ENCODE results near the gene PDXDC1. TPM values are rescaled to one million over a fixed set of nuclear protein-coding genes. Genes with fewer than 3 reads are reported as not detected.

PDXDC1 gene
- total RNA-seq, 1 donor from 2014 or later: 123 TPM

- Histone ChIP-seq H3K4me3 (ENCODE audit: insufficient read depth, low read depth, low read length) (no peak overlapping the region), H3K79me2 (ENCODE audit: insufficient read depth, low read length) (no peaks in the 10 kb centered on the region), H3K4me2 (ENCODE audit: low read length) (no peak overlapping the region), H2AFZ (ENCODE audit: low read depth, low read length) (no peak overlapping the region), H4K20me1 (ENCODE audit: insufficient read depth, low read length) (peaks cover 34% of the 10 kb centered on the region), H3K9ac (ENCODE audit: low read length) (no peak overlapping the region), H3K27me3 (ENCODE audit: insufficient read depth, low read length) (no peaks in the 10 kb centered on the region), H3K9me3 (ENCODE audit: insufficient read depth, low read depth, low read length) (no peaks in the 10 kb centered on the region), H3K27ac (ENCODE audit: low read depth, low read length) (no peak overlapping the region), H3K36me3 (ENCODE audit: insufficient read depth, low read length) (peaks cover 61% of the 10 kb centered on the region), H3K4me1 (ENCODE audit: insufficient read depth, low read length) (no peaks in the 10 kb centered on the region)
- no peaks in the 10 kb centered on the region for H3K27me3 Mint-ChIP-seq (ENCODE audit: low read depth, unreplicated experiment)
- H3K9me3 Mint-ChIP-seq (ENCODE audit: unreplicated experiment): no peaks in the 10 kb centered on the region
- H3K36me3 Mint-ChIP-seq (ENCODE audit: low read depth, unreplicated experiment): peaks cover 33% of the 10 kb centered on the region
- H3K4me1 Mint-ChIP-seq (ENCODE audit: low read depth, unreplicated experiment): peaks cover 3% of the 10 kb centered on the region
- no peak for FAIRE-seq
- no peak overlapping the region for H3K27ac Mint-ChIP-seq (ENCODE audit: unreplicated experiment)
- DNase-seq (ENCODE audit: low read depth): no peak
- TF ChIP-seq EZH2 (IDR thresholded peaks at IDR 0.05; ENCODE audit: insufficient read depth, low read length): no peak
- TF ChIP-seq, protein P1, sequence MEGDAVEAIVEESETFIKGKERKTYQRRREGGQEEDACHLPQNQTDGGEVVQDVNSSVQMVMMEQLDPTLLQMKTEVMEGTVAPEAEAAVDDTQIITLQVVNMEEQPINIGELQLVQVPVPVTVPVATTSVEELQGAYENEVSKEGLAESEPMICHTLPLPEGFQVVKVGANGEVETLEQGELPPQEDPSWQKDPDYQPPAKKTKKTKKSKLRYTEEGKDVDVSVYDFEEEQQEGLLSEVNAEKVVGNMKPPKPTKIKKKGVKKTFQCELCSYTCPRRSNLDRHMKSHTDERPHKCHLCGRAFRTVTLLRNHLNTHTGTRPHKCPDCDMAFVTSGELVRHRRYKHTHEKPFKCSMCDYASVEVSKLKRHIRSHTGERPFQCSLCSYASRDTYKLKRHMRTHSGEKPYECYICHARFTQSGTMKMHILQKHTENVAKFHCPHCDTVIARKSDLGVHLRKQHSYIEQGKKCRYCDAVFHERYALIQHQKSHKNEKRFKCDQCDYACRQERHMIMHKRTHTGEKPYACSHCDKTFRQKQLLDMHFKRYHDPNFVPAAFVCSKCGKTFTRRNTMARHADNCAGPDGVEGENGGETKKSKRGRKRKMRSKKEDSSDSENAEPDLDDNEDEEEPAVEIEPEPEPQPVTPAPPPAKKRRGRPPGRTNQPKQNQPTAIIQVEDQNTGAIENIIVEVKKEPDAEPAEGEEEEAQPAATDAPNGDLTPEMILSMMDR (IDR thresholded peaks at IDR 0.05; ENCODE audit: insufficient read depth, low read depth, low read length): no peak
- no peak overlapping the region for H3K4me3 Mint-ChIP-seq (ENCODE audit: unreplicated experiment)
Observed at GRCh38 chr16:15038689-15039088, 63.9 kb downstream of the PDXDC1 start.

DNA sequence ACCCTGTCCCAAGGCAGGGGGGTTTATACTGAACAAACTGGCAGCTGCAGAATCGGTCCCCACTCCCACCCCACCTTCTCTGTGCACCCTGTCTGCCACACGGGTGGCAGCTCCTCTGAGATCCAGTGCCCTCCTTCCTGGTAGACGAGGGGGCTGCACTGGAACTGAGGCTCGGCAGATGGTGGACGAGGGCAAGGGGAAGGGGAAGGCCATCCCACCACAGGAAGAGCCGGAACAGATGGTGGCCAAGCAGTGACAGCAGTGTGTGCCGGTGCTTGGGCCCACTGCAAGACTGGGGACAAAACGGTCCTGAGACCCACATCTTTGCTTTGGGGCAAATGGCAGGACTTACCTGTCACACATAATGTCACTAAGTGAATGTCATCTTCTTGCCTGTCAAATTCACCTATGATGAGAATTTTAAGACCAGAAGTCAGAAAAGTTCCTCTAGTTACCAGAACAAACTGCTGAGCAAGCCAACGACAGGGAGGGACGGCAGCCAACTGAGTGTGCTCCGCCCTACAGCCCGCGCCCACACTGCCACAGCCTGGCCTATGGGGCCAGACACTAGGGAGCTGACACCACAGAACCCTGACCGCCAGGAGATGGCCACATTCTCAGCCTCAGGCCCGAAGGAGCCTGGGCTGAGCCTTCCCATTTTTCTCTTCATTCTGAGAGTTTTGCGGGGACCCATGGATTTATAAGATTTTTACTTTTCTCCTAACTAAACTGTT is 66.6 kb downstream of the PDXDC1 start:
- Histone ChIP-seq H3K27me3 (ENCODE audit: insufficient read depth, low read length) (no peaks in the 10 kb centered on the region), H4K20me1 (ENCODE audit: insufficient read depth, low read length) (peaks cover 36% of the 10 kb centered on the region), H3K36me3 (ENCODE audit: insufficient read depth, low read length) (peaks cover 57% of the 10 kb centered on the region), H3K9me3 (ENCODE audit: insufficient read depth, low read depth, low read length) (no peaks in the 10 kb centered on the region), H3K4me3 (ENCODE audit: insufficient read depth, low read depth, low read length) (no peak overlapping the region), H3K4me2 (ENCODE audit: low read length) (no peak overlapping the region), H3K9ac (ENCODE audit: low read length) (no peak overlapping the region), H3K4me1 (ENCODE audit: insufficient read depth, low read length) (no peaks in the 10 kb centered on the region), H3K79me2 (ENCODE audit: insufficient read depth, low read length) (peaks cover 4% of the 10 kb centered on the region), H3K27ac (ENCODE audit: low read depth, low read length) (no peak overlapping the region), H2AFZ (ENCODE audit: low read depth, low read length) (no peak overlapping the region)
- H3K9me3 Mint-ChIP-seq (ENCODE audit: unreplicated experiment): no peaks in the 10 kb centered on the region
- FAIRE-seq (no peak), DNase-seq (ENCODE audit: low read depth) (peak; percentile 38)
- no peak overlapping the region for H3K4me3 Mint-ChIP-seq (ENCODE audit: unreplicated experiment)
- no peak for TF ChIP-seq EZH2 (IDR thresholded peaks at IDR 0.05; ENCODE audit: insufficient read depth, low read length)
- TF ChIP-seq, protein P1 (IDR thresholded peaks at IDR 0.05; ENCODE audit: insufficient read depth, low read depth, low read length): no peak
- peaks cover 4% of the 10 kb centered on the region for H3K4me1 Mint-ChIP-seq (ENCODE audit: low read depth, unreplicated experiment)
- H3K36me3 Mint-ChIP-seq (ENCODE audit: low read depth, unreplicated experiment): peaks cover 28% of the 10 kb centered on the region
- H3K27me3 Mint-ChIP-seq (ENCODE audit: low read depth, unreplicated experiment): no peaks in the 10 kb centered on the region
- no peak overlapping the region for H3K27ac Mint-ChIP-seq (ENCODE audit: unreplicated experiment)

- H3K4me3 Mint-ChIP-seq (ENCODE audit: unreplicated experiment): no peak overlapping the region
- H3K36me3 Mint-ChIP-seq (ENCODE audit: low read depth, unreplicated experiment): peaks cover 35% of the 10 kb centered on the region
- no peak overlapping the region for H3K27ac Mint-ChIP-seq (ENCODE audit: unreplicated experiment)
- Histone ChIP-seq H3K4me1 (ENCODE audit: insufficient read depth, low read length) (no peaks in the 10 kb centered on the region), H2AFZ (ENCODE audit: low read depth, low read length) (no peak overlapping the region), H3K4me3 (ENCODE audit: insufficient read depth, low read depth, low read length) (no peak overlapping the region), H3K79me2 (ENCODE audit: insufficient read depth, low read length) (peaks cover 19% of the 10 kb centered on the region), H4K20me1 (ENCODE audit: insufficient read depth, low read length) (peaks cover 48% of the 10 kb centered on the region), H3K27me3 (ENCODE audit: insufficient read depth, low read length) (no peaks in the 10 kb centered on the region), H3K4me2 (ENCODE audit: low read length) (no peak overlapping the region), H3K36me3 (ENCODE audit: insufficient read depth, low read length) (peaks cover 39% of the 10 kb centered on the region), H3K9me3 (ENCODE audit: insufficient read depth, low read depth, low read length) (no peaks in the 10 kb centered on the region), H3K9ac (ENCODE audit: low read length) (no peak overlapping the region), H3K27ac (ENCODE audit: low read depth, low read length) (no peak overlapping the region)
- DNase-seq (ENCODE audit: low read depth) (no peak), FAIRE-seq (no peak)
- no peaks in the 10 kb centered on the region for H3K9me3 Mint-ChIP-seq (ENCODE audit: unreplicated experiment)
- TF ChIP-seq, protein P1 (IDR thresholded peaks at IDR 0.05; ENCODE audit: insufficient read depth, low read depth, low read length): no peak
- no peak for TF ChIP-seq EZH2 (IDR thresholded peaks at IDR 0.05; ENCODE audit: insufficient read depth, low read length)
- H3K27me3 Mint-ChIP-seq (ENCODE audit: low read depth, unreplicated experiment): no peaks in the 10 kb centered on the region
- H3K4me1 Mint-ChIP-seq (ENCODE audit: low read depth, unreplicated experiment): peaks cover 4% of the 10 kb centered on the region
Observed at GRCh38 chr16:15043344-15043743, 68.5 kb downstream of the PDXDC1 start.

All from astrocyte (in vitro differentiated cells and primary cell).